ENCODE results near the gene CEP131. TPM values are rescaled to one million over a fixed set of nuclear protein-coding genes. Genes with fewer than 3 reads are reported as not detected.
A peak's percentile ranks its signal among the peaks of the same experiment; 100 is the strongest.

CEP131 gene
- total RNA-seq, 2 donors from 2014 or later = 23.2 to 28.0 TPM

GRCh38 chr17:81200695-81201580 is 21.8 kb downstream of the CEP131 start:
- Histone ChIP-seq H3K36me3 (ENCODE audit: control insufficient read depth, insufficient read depth, low read length) (peaks cover 3% of the 10 kb centered on the region), H3K9ac (ENCODE audit: extremely low read depth, low read length, poor library complexity, severe bottlenecking) (no peak overlapping the region), H3K27ac (ENCODE audit: low read depth, low read length) (no peak overlapping the region), H3K9me3 (ENCODE audit: control insufficient read depth, low read length) (no peaks in the 10 kb centered on the region), H3K4me1 (ENCODE audit: control insufficient read depth, insufficient read depth, low read length) (no peaks in the 10 kb centered on the region), H3K4me3 (ENCODE audit: low read length) (no peak overlapping the region), H3K27me3 (ENCODE audit: control insufficient read depth, insufficient read depth, low read length, poor library complexity, severe bottlenecking) (no peaks in the 10 kb centered on the region)
- no peaks in the 10 kb centered on the region for H3K9me3 Mint-ChIP-seq
- DNase-seq = peak; percentile 81
- no peaks in the 10 kb centered on the region for H3K27me3 Mint-ChIP-seq (ENCODE audit: insufficient read depth)
- H3K4me1 Mint-ChIP-seq = no peaks in the 10 kb centered on the region
- peak; percentile 70 for TF ChIP-seq CTCF (conservative IDR thresholded peaks at IDR 0.05)
- WGBS, 2 experiments (ENCODE audit: insufficient coverage in 1 of 2, insufficient read length in 1 of 2) = 93 to 97% methylated on average over 16 to 27 of the region's 27 CpGs
- peaks cover 19% of the 10 kb centered on the region for H3K36me3 Mint-ChIP-seq (ENCODE audit: low read depth)
- no peak overlapping the region for H3K27ac Mint-ChIP-seq
- H3K4me3 Mint-ChIP-seq = no peak overlapping the region

GRCh38 chr17:81200201-81200600 is 22.6 kb downstream of the CEP131 start:
- H3K36me3 ChIP-seq (ENCODE audit: control insufficient read depth, insufficient read depth, low read length) = peaks cover 3% of the 10 kb centered on the region

GRCh38 chr17:81199482-81199830 is 23.3 kb downstream of the CEP131 start:
- no peak for TF ChIP-seq CTCF (conservative IDR thresholded peaks at IDR 0.05)
- H3K27ac ChIP-seq (ENCODE audit: low read depth, low read length) = no peak overlapping the region
- peaks cover 3% of the 10 kb centered on the region for H3K36me3 ChIP-seq (ENCODE audit: control insufficient read depth, insufficient read depth, low read length)
- Mint-ChIP-seq H3K27me3 (ENCODE audit: insufficient read depth) (no peaks in the 10 kb centered on the region), H3K4me1 (no peaks in the 10 kb centered on the region), H3K27ac (no peak overlapping the region), H3K4me3 (no peak overlapping the region), H3K36me3 (ENCODE audit: low read depth) (peaks cover 19% of the 10 kb centered on the region), H3K9me3 (no peaks in the 10 kb centered on the region)
- DNase-seq = no peak
- H3K9ac ChIP-seq (ENCODE audit: extremely low read depth, low read length, poor library complexity, severe bottlenecking) = no peak overlapping the region
- no peaks in the 10 kb centered on the region for H3K27me3 ChIP-seq (ENCODE audit: control insufficient read depth, insufficient read depth, low read length, poor library complexity, severe bottlenecking)
- H3K4me1 ChIP-seq (ENCODE audit: control insufficient read depth, insufficient read depth, low read length) = no peaks in the 10 kb centered on the region
- H3K4me3 ChIP-seq (ENCODE audit: low read length) = no peak overlapping the region
- no peaks in the 10 kb centered on the region for H3K9me3 ChIP-seq (ENCODE audit: control insufficient read depth, low read length)
- WGBS, 2 experiments (ENCODE audit: insufficient coverage in 1 of 2, insufficient read length in 1 of 2) = 95 to 98% methylated on average over 15 to 18 of the region's 18 CpGs

More at GRCh38 chr17:81200201-81200600, 22.6 kb downstream of the CEP131 start:
- H3K4me3 ChIP-seq (ENCODE audit: low read length) = no peak overlapping the region
- DNase-seq = no peak
- H3K9ac ChIP-seq (ENCODE audit: extremely low read depth, low read length, poor library complexity, severe bottlenecking) = no peak overlapping the region
- Mint-ChIP-seq H3K36me3 (ENCODE audit: low read depth) (peaks cover 19% of the 10 kb centered on the region), H3K27ac (no peak overlapping the region), H3K4me3 (no peak overlapping the region), H3K27me3 (ENCODE audit: insufficient read depth) (no peaks in the 10 kb centered on the region), H3K4me1 (no peaks in the 10 kb centered on the region), H3K9me3 (no peaks in the 10 kb centered on the region)
- WGBS, 2 experiments (ENCODE audit: insufficient coverage in 1 of 2, insufficient read length in 1 of 2) = 96 to 98% methylated on average over 17 to 18 of the region's 18 CpGs
- no peak overlapping the region for H3K27ac ChIP-seq (ENCODE audit: low read depth, low read length)
- no peaks in the 10 kb centered on the region for H3K4me1 ChIP-seq (ENCODE audit: control insufficient read depth, insufficient read depth, low read length)
- H3K27me3 ChIP-seq (ENCODE audit: control insufficient read depth, insufficient read depth, low read length, poor library complexity, severe bottlenecking) = no peaks in the 10 kb centered on the region
- no peaks in the 10 kb centered on the region for H3K9me3 ChIP-seq (ENCODE audit: control insufficient read depth, low read length)
- TF ChIP-seq CTCF (conservative IDR thresholded peaks at IDR 0.05) = no peak
